Neural progenitor cell (in vitro differentiated cells): ENCODE measurements around the gene TMEM243. TPM values are rescaled to one million over a fixed set of nuclear protein-coding genes. Genes with fewer than 3 reads are reported as not detected.

ENCODE experiments used
- DNase-seq: peaks from one replicate; pipeline ENCODE4 v3.0.0-alpha.2; 2016; ENCODE audit warnings: low spot score
- H2AFZ ChIP-seq: fragments of 200-600 bp; sonication (generic); replicated peaks from 2 replicates; pipeline ENCODE4 v1.6.1; 2016; ENCODE audit warnings: antibody characterized with exemption
- H3F3A ChIP-seq: fragments of 200-600 bp; sonication (generic); 2 replicates; pipeline ENCODE4 v1.6.1; 2016; ENCODE audit warnings: antibody characterized with exemption, low read depth
- H3K27ac ChIP-seq: fragments of 200-600 bp; sonication (generic); 2 replicates; pipeline ENCODE4 v1.5.1; 2016; ENCODE audit warnings: mild to moderate bottlenecking
- H3K27me3 ChIP-seq: fragments of 200-600 bp; sonication (generic); 2 replicates; pipeline ENCODE4 v1.6.1; 2016; ENCODE audit warnings: mild to moderate bottlenecking, moderate library complexity
- H3K36me3 ChIP-seq: fragments of 200-600 bp; sonication (generic); 2 replicates; pipeline ENCODE4 v1.5.1; 2016
- H3K4me1 ChIP-seq: fragments of 200-600 bp; sonication (generic); 2 replicates; pipeline ENCODE4 v1.6.1; 2016; ENCODE audit warnings: mixed run types
- H3K4me2 ChIP-seq: fragments of 200-600 bp; sonication (generic); 2 replicates; pipeline ENCODE4 v1.6.1; 2016
- H3K4me3 ChIP-seq: fragments of 200-600 bp; sonication (generic); 2 replicates; pipeline ENCODE4 v1.5.1; 2016
- H3K79me2 ChIP-seq: fragments of 200-600 bp; sonication (generic); 2 replicates; pipeline ENCODE4 v1.6.1; 2016; ENCODE audit warnings: low read depth
- H3K9ac ChIP-seq: fragments of 200-600 bp; sonication (generic); 2 replicates; pipeline ENCODE4 v1.6.1; 2016
- H3K9me3 ChIP-seq: fragments of 200-600 bp; sonication (generic); 2 replicates; pipeline ENCODE4 v1.5.1; 2016; ENCODE audit warnings: low read depth
- H4K20me1 ChIP-seq: fragments of 200-600 bp; sonication (generic); 2 replicates; pipeline ENCODE4 v1.6.1; 2016; ENCODE audit warnings: low read depth
- H3K27ac Mint-ChIP-seq: 3 replicates; pipeline ENCODE4 v1.8.0; 2021; ENCODE audit warnings: mixed read lengths
- H3K27me3 Mint-ChIP-seq: 2 replicates; pipeline ENCODE4 v1.8.0; 2022; ENCODE audit warnings: low read depth, mild to moderate bottlenecking, inconsistent platforms, moderate library complexity, mixed read lengths; ENCODE audit not compliant: insufficient read depth
- H3K36me3 Mint-ChIP-seq: 3 replicates; pipeline ENCODE4 v1.8.0; 2021; ENCODE audit warnings: mixed read lengths
- H3K4me1 Mint-ChIP-seq: 3 replicates; pipeline ENCODE4 v1.8.0; 2021; ENCODE audit warnings: mixed read lengths
- H3K4me3 Mint-ChIP-seq: 3 replicates; pipeline ENCODE4 v1.8.0; 2021; ENCODE audit warnings: mild to moderate bottlenecking, moderate library complexity, mixed read lengths
- H3K9me3 Mint-ChIP-seq: 3 replicates; pipeline ENCODE4 v1.8.0; 2020; ENCODE audit warnings: mixed read lengths
- CTCF ChIP-seq: fragments of 200-600 bp; sonication (generic); IDR thresholded peaks from 2 replicates; pipeline ENCODE4 v1.5.1; 2017; ENCODE audit warnings: antibody characterized with exemption, mild to moderate bottlenecking
- EZH2 ChIP-seq: fragments of 200-600 bp; sonication (generic); IDR thresholded peaks from 2 replicates; pipeline ENCODE4 v1.6.1; 2017; ENCODE audit warnings: antibody characterized with exemption, mild to moderate bottlenecking, moderate library complexity
- EZH2phosphoT487 ChIP-seq: fragments of 200-600 bp; sonication (generic); IDR thresholded peaks from 2 replicates; pipeline ENCODE4 v1.6.1; 2017; ENCODE audit warnings: antibody characterized with exemption
- total RNA-seq: library from RNA; depleted of rRNA; stranded (reverse); fragments of >200 nt; gene quantifications from 2 replicates; pipeline ENCODE4 v1.2.3, GENCODE V29; 2015; ENCODE audit warnings: low replicate concordance

Gene TMEM243
- total RNA-seq, 1 donor from 2014 or later: 30.6 TPM

GRCh38 chr7:87212498-87212897 is 7.0 kb downstream of the TMEM243 start:
- no peaks in the 10 kb centered on the region for H3K27me3 ChIP-seq
- Mint-ChIP-seq H3K27ac (no peak overlapping the region), H3K9me3 (peaks cover 9% of the 10 kb centered on the region), H3K36me3 (peaks cover 36% of the 10 kb centered on the region), H3K4me3 (no peak overlapping the region), H3K4me1 (peaks cover 7% of the 10 kb centered on the region), H3K27me3 (peaks cover 2% of the 10 kb centered on the region)
- TF ChIP-seq EZH2phosphoT487: no peak
- no peak for TF ChIP-seq EZH2
- TF ChIP-seq CTCF: no peak
- H3K9ac ChIP-seq: no peak overlapping the region
- H3K4me2 ChIP-seq: no peak overlapping the region
- no peak for DNase-seq
- H3K79me2 ChIP-seq: peaks cover 9% of the 10 kb centered on the region
- H2AFZ ChIP-seq: no peak overlapping the region
- no peaks in the 10 kb centered on the region for H4K20me1 ChIP-seq
- H3F3A ChIP-seq: no peaks in the 10 kb centered on the region
- H3K36me3 ChIP-seq: no peaks in the 10 kb centered on the region
- H3K4me3 ChIP-seq: no peak overlapping the region
- H3K27ac ChIP-seq: no peak overlapping the region
- no peaks in the 10 kb centered on the region for H3K4me1 ChIP-seq
- no peaks in the 10 kb centered on the region for H3K9me3 ChIP-seq

GRCh38 chr7:87210506-87210905 is 9.0 kb downstream of the TMEM243 start:
- Mint-ChIP-seq H3K4me3 (no peak overlapping the region), H3K27me3 (peaks cover 2% of the 10 kb centered on the region), H3K9me3 (peaks cover 18% of the 10 kb centered on the region), H3K4me1 (no peaks in the 10 kb centered on the region), H3K27ac (no peak overlapping the region), H3K36me3 (peaks cover 38% of the 10 kb centered on the region)
- Histone ChIP-seq H3K4me2 (no peak overlapping the region), H3K79me2 (peaks cover 14% of the 10 kb centered on the region), H3K4me1 (no peaks in the 10 kb centered on the region), H3K4me3 (no peak overlapping the region), H3K9ac (no peak overlapping the region), H3K27me3 (no peaks in the 10 kb centered on the region), H2AFZ (no peak overlapping the region), H4K20me1 (no peaks in the 10 kb centered on the region), H3K27ac (no peak overlapping the region), H3K9me3 (peaks cover 5% of the 10 kb centered on the region), H3K36me3 (no peaks in the 10 kb centered on the region), H3F3A (no peaks in the 10 kb centered on the region)
- DNase-seq: no peak
- no peak for TF ChIP-seq CTCF
- TF ChIP-seq EZH2phosphoT487: no peak
- no peak for TF ChIP-seq EZH2

GRCh38 chr7:87209295-87209924 is 10.1 kb downstream of the TMEM243 start:
- Mint-ChIP-seq H3K9me3 (peaks cover 25% of the 10 kb centered on the region), H3K27me3 (peaks cover 2% of the 10 kb centered on the region), H3K4me3 (no peak overlapping the region), H3K27ac (no peak overlapping the region), H3K4me1 (no peaks in the 10 kb centered on the region), H3K36me3 (peaks cover 43% of the 10 kb centered on the region)
- Histone ChIP-seq H3K27me3 (no peaks in the 10 kb centered on the region), H3K9me3 (peaks cover 15% of the 10 kb centered on the region), H3K4me3 (no peak overlapping the region), H3K4me1 (no peaks in the 10 kb centered on the region), H3K27ac (no peak overlapping the region), H4K20me1 (no peaks in the 10 kb centered on the region), H3K36me3 (no peaks in the 10 kb centered on the region), H3F3A (no peaks in the 10 kb centered on the region), H3K4me2 (no peak overlapping the region), H3K79me2 (peaks cover 25% of the 10 kb centered on the region), H3K9ac (no peak overlapping the region), H2AFZ (no peak overlapping the region)
- TF ChIP-seq EZH2phosphoT487 (no peak), CTCF (no peak), EZH2 (no peak)
- DNase-seq: no peak
